Measurements from ENCODE around the gene NR4A1.

- TF ChIP-seq EP300 (IDR thresholded peaks at IDR 0.05; ENCODE audit: borderline replicate concordance) (no peak), RAD21 (IDR thresholded peaks at IDR 0.05; ENCODE audit: low read depth) (peak; percentile 99), TAF1 (IDR thresholded peaks at IDR 0.05; ENCODE audit: low read depth) (no peak), TEAD4 (IDR thresholded peaks at IDR 0.05) (no peak), YY1 (IDR thresholded peaks at IDR 0.05; ENCODE audit: low read depth) (no peak), TCF12 (IDR thresholded peaks at IDR 0.05; ENCODE audit: low read depth) (no peak), MAX (IDR thresholded peaks at IDR 0.05) (no peak; the same call in 1 of the 2 replicates)
These were observed 31.9 kb downstream of the NR4A1 start for GRCh38 chr12:52082988-52083637.
